NB4 (cell line): Measurements from ENCODE around the gene EPS8L1.

ENCODE experiments used
- DNase-seq: peaks from one replicate; pipeline ENCODE4 v3.0.0; 2010; ENCODE audit warnings: low read depth
- H3K4me3 ChIP-seq: one replicate; pipeline ENCODE4 v1.5.1; 2011; ENCODE audit warnings: mild to moderate bottlenecking, low read depth, low read length, moderate library complexity
- CTCF ChIP-seq: IDR thresholded peaks from one replicate; pipeline ENCODE4 v1.5.1; 2012; ENCODE audit warnings: low read depth, low read length
- MAX ChIP-seq: IDR thresholded peaks from 2 replicates; pipeline ENCODE4 v1.6.1; 2011; ENCODE audit warnings: low read depth, low read length
- MYC ChIP-seq: IDR thresholded peaks from 2 replicates; pipeline ENCODE4 v1.6.1; 2011; ENCODE audit warnings: low read depth, low read length
- POLR2A ChIP-seq: IDR thresholded peaks from 2 replicates; pipeline ENCODE4 v1.6.1; 2011; ENCODE audit warnings: mild to moderate bottlenecking; ENCODE audit not compliant: insufficient read length; ENCODE audit errors: extremely low read depth

EPS8L1 gene

GRCh38 chr19:55091126-55091910, 15.6 kb downstream of the EPS8L1 start:
- no peak for TF ChIP-seq MAX
- no peak for TF ChIP-seq POLR2A
- no peak for TF ChIP-seq MYC
- TF ChIP-seq CTCF = no peak
- no peak overlapping the region for H3K4me3 ChIP-seq
- DNase-seq = no peak

GRCh38 chr19:55091955-55092354, 16.3 kb downstream of the EPS8L1 start:
- TF ChIP-seq POLR2A = no peak
- TF ChIP-seq MAX = no peak
- no peak for TF ChIP-seq CTCF
- no peak for TF ChIP-seq MYC
- DNase-seq = no peak
- H3K4me3 ChIP-seq = no peak overlapping the region

- DNase-seq = no peak
- no peak overlapping the region for H3K4me3 ChIP-seq
- no peak for TF ChIP-seq MAX
- TF ChIP-seq MYC = no peak
- no peak for TF ChIP-seq POLR2A
- no peak for TF ChIP-seq CTCF
Observed at GRCh38 chr19:55092423-55093318, 17.0 kb downstream of the EPS8L1 start.

GRCh38 chr19:55094456-55095259, 19.0 kb downstream of the EPS8L1 start:
- TF ChIP-seq MAX = no peak
- TF ChIP-seq MYC = no peak
- no peak for TF ChIP-seq POLR2A
- TF ChIP-seq CTCF = no peak
- DNase-seq = no peak
- H3K4me3 ChIP-seq = no peak overlapping the region

- no peak for DNase-seq
Observed at GRCh38 chr19:55095260-55096060, 19.8 kb downstream of the EPS8L1 start.

More at GRCh38 chr19:55095260-55096060, 19.8 kb downstream of the EPS8L1 start:
- TF ChIP-seq CTCF (no peak), MAX (no peak), MYC (no peak), POLR2A (no peak)
- H3K4me3 ChIP-seq = no peak overlapping the region
